ENCODE results near the gene CASK. TPM values are rescaled to one million over a fixed set of nuclear protein-coding genes. Genes with fewer than 3 reads are reported as not detected.

CASK gene
- total RNA-seq, 1 donor from 2014 or later, result 43.0 TPM

GRCh38 chrX:41870719-41871151 is 52.6 kb downstream of the CASK start:
- Mint-ChIP-seq H3K27ac (ENCODE audit: unreplicated experiment) (no peak overlapping the region), H3K36me3 (ENCODE audit: unreplicated experiment) (no peaks in the 10 kb centered on the region), H3K9me3 (ENCODE audit: unreplicated experiment) (peaks cover 6% of the 10 kb centered on the region), H3K4me1 (ENCODE audit: unreplicated experiment) (no peaks in the 10 kb centered on the region), H3K27me3 (ENCODE audit: unreplicated experiment) (no peaks in the 10 kb centered on the region), H3K4me3 (ENCODE audit: unreplicated experiment) (no peak overlapping the region)
- no peak for TF ChIP-seq CTCF (IDR thresholded peaks at IDR 0.05)
- DNase-seq (ENCODE audit: extremely low spot score, unreplicated experiment), result no peak

GRCh38 chrX:41868392-41868977 is 54.9 kb downstream of the CASK start:
- Mint-ChIP-seq H3K27ac (ENCODE audit: unreplicated experiment) (no peak overlapping the region), H3K4me3 (ENCODE audit: unreplicated experiment) (no peak overlapping the region), H3K9me3 (ENCODE audit: unreplicated experiment) (peaks cover 3% of the 10 kb centered on the region), H3K27me3 (ENCODE audit: unreplicated experiment) (no peaks in the 10 kb centered on the region), H3K36me3 (ENCODE audit: unreplicated experiment) (no peaks in the 10 kb centered on the region), H3K4me1 (ENCODE audit: unreplicated experiment) (no peaks in the 10 kb centered on the region)
- TF ChIP-seq CTCF (IDR thresholded peaks at IDR 0.05), result no peak
- no peak for DNase-seq (ENCODE audit: extremely low spot score, unreplicated experiment)

- DNase-seq (ENCODE audit: extremely low spot score, unreplicated experiment), result no peak
- H3K4me1 Mint-ChIP-seq (ENCODE audit: unreplicated experiment), result no peaks in the 10 kb centered on the region
- no peak overlapping the region for H3K4me3 Mint-ChIP-seq (ENCODE audit: unreplicated experiment)
- H3K36me3 Mint-ChIP-seq (ENCODE audit: unreplicated experiment), result no peaks in the 10 kb centered on the region
- H3K9me3 Mint-ChIP-seq (ENCODE audit: unreplicated experiment), result peaks cover 4% of the 10 kb centered on the region
- TF ChIP-seq CTCF (IDR thresholded peaks at IDR 0.05), result no peak
- H3K27ac Mint-ChIP-seq (ENCODE audit: unreplicated experiment), result no peak overlapping the region
- H3K27me3 Mint-ChIP-seq (ENCODE audit: unreplicated experiment), result no peaks in the 10 kb centered on the region
These were observed 59.8 kb downstream of the CASK start for GRCh38 chrX:41863343-41864203.

GRCh38 chrX:41862562-41863184 is 60.7 kb downstream of the CASK start:
- DNase-seq (ENCODE audit: extremely low spot score, unreplicated experiment), result no peak
- H3K4me3 Mint-ChIP-seq (ENCODE audit: unreplicated experiment), result no peak overlapping the region
- TF ChIP-seq CTCF (IDR thresholded peaks at IDR 0.05), result no peak
- no peak overlapping the region for H3K27ac Mint-ChIP-seq (ENCODE audit: unreplicated experiment)
- H3K9me3 Mint-ChIP-seq (ENCODE audit: unreplicated experiment), result peaks cover 4% of the 10 kb centered on the region
- H3K36me3 Mint-ChIP-seq (ENCODE audit: unreplicated experiment), result no peaks in the 10 kb centered on the region
- no peaks in the 10 kb centered on the region for H3K4me1 Mint-ChIP-seq (ENCODE audit: unreplicated experiment)
- no peaks in the 10 kb centered on the region for H3K27me3 Mint-ChIP-seq (ENCODE audit: unreplicated experiment)
